Raji (cell line): ENCODE data around the gene SEMA3D.

Experiments
- POLR2A ChIP-seq: IDR thresholded peaks from 2 replicates; pipeline ENCODE4 v1.6.1; 2011; ENCODE audit warnings: low read depth, low read length, control low read depth; ENCODE audit not compliant: insufficient read depth

SEMA3D gene

DNA sequence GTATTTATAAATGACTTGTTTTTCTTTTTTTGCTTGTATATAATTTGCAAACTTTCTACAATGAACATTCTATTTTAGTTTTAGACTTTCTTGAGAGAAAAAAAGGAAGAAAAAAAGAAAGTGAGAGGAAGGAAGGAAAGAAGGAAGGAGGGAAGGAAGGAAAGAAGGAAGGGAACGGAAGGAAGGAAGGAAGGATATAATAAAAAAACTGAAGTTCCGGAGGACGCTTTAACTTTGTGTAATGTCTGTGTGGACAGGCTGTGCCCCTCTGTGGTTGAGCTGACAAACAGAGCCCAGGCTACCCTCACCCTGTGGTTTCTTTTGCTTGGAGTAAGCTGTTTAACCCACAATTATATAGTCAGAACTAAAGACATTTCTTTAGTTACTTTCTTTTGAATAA lies 108.7 kb downstream of the SEMA3D start:
- no peak for TF ChIP-seq POLR2A

DNA sequence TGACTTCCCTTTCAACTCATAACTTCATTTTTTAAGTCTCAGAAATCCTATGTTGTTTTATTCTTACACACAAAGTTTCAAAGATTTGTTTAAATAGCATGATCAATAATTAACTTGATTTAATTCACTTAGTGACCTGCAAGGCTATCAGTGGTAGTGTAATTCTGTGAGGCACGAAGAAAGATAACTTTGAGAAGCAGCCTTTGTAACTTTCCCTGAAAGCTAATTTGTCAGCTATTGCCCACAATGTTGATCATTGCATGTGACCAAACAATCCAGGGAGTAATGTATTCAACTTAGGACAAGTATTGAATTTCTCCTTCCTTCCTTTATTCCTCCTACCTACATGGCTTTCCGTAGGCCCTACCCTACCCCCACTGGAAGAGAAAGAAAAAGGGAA lies 111.0 kb downstream of the SEMA3D start:
- TF ChIP-seq POLR2A = no peak

DNA sequence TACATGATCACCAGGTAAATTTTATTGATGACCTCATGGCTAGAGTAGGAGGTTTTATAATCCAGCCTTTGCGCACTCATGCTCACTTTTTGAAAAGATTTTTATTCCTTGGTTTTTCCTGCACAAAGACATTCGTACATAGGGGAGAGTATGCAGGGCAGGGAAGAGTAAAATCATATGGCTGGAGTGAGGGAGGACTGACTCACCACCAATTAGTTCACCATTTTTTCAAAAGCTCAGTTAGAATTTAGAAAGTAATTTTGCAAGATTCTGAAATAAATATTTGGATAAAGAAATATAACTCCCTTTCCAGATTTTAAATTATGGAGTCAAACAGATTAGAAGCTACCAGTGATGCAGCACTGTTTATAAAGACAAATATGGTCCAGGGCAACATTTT lies 111.9 kb downstream of the SEMA3D start:
- TF ChIP-seq POLR2A = no peak

DNA sequence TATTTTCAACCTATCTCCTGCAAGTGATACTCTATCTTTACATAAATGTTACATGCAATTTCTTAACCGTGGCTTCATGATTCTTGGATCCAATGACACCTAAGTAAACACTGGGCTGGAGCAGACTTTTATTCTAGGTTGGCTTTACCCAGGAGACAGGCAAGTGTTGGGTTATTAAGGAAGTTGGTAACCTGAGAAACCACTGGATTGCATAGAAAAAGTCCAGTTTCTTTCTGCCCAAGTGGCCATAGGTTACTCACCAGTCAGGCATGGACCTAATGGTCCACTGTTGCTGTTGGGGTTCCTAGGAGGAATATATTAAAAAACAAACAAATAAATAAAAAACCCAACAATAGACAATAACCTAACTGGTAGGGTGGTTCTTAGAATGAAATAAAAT lies 112.8 kb downstream of the SEMA3D start:
- TF ChIP-seq POLR2A = no peak

DNA sequence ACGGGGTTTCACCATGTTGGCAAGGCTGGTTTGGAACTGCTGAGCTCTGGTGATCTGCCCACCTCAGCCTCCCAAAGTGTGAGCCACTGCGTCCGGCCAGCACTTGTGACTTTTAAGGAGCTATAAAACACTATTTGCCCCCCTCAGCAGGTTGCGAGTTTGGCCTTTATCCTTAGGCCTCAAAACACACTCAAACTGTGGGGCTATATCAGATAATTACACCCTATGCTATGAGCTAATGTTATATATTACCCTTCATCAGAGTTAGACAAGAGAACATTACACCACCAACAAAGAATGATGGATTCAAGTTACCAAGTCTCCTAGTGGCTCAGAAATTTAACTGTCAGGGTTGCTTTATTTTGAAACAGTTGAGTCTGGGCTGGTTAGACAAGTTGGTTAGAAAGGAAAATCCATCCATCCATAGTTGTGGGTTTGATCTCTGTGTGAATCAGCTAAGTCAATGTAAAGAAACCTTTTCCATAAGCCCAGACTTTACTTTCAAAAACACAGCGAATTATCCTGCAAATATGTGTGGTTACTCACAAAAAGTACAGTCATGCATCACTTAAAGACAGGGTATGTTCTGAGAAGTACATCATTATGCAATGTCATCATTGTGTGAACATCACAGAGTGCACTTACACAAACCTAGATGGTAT lies 115.8 kb downstream of the SEMA3D start:
- no peak for TF ChIP-seq POLR2A

DNA sequence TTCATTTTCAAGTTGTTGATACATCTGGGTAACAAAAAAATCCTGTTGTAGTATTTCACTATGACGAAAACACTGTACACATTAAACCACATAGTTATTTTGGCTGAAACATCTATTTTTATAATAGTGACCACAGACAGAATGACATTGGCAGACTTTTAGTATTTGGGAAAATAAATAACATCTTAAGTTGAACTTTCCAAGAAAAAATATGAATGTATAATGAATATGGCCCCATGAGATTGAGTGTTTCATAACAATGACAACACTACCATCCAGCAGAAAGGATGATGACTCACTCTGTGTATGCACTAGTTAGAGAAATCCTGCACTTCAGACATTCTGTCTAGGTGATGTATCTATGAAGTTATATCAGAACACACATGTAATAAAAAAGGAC lies 118.1 kb downstream of the SEMA3D start:
- no peak for TF ChIP-seq POLR2A

DNA sequence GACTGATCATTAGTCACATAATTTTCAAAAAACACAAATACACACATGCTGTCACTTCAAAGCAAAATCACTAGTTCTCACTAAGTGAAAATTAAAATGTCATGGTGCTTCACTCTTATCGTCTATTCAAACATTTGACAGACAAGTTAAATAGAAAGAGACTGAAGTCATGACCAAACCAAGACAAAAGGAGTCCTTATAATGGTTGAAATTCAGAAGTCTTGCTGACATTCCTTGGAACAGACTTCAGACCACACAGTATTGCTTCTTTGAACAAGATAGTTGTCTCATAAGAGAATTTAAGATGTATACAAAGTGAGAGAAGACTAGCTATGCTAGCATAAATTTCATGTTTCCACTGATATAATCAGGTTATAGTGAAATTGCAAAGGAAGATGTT lies 119.5 kb downstream of the SEMA3D start:
- TF ChIP-seq POLR2A = no peak

DNA sequence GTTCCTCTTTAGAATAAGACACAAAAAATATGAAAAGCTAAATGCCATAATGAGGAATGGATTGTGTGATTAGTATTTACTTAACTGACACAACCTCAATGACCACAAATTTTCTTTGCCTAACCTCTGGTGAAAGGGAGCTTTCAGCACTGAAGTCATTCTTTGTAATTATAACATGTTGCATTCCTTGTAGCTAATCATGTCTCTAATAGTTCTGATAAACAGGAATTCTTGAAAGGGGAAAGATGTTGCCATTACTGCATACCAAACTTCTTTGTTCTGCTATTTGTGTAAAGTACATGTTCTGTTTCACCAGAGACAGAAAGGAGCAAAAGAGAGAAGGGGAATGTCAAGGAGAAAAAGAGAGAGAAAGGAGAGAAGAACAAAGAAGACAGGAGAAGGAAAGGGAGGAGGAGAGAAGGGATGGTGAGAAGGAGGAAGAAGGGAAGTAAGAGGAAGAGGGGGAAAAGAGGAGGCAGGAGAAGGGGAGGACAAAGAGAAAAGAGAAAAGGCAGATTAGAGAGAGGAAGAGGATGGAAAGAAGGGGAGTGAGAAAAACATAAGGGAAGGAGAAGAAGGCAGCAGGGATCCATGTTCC lies 120.9 kb downstream of the SEMA3D start:
- TF ChIP-seq POLR2A = no peak

DNA sequence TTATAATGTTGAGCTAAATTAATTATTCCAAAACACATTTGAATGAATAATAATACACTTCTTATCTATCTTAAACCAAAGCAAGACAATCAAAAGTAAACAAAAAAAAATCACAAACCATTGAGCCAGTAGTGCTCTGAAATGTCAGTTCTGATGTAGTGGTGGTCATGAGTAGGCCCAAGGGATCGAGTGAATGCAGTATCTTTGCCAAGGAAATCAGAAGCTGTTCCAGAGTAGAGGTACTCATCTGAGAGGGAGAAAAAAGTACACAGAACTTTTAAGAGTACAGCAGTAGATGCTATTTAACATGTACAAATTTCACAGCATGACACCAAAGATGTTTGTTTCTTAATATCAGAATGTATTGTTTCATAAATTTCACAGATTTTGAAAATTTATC lies 121.5 kb downstream of the SEMA3D start:
- no peak for TF ChIP-seq POLR2A

DNA sequence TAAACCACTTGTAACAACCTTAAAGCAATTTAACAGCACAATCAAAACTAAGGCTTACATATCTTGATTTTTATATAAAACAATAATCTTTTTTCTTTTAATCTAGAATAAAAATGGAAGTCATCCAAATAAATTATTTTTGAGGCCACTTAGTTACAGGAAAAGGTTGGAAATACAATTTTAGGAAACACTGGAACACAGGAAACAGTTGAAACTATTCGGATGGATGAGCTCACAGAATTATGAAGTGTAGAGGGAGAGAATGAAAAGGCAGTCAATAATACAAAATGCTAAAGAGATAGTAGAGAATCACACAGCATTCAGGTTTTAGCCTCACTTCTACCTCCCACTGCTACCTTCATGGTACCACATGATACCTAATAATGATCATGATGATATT lies 124.2 kb downstream of the SEMA3D start:
- TF ChIP-seq POLR2A = no peak

DNA sequence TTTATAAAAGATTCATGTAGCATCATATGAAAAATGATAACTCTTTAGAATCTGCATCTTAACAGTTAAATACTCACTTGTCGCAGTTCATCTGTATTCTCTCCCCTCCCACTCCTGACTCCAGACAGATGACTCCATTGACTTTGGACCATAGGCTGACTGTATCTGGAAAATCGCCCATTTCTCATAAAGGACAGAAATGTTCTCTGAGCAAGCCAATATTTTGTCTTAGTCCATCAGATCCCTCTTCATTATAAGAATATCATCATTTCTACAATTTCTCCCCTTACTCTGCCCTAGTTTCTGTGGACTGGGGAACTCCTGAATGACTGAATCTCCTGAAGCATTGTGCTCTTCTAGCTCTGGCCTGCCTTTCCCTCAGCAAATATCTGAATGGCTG lies 125.4 kb downstream of the SEMA3D start:
- no peak for TF ChIP-seq POLR2A

DNA sequence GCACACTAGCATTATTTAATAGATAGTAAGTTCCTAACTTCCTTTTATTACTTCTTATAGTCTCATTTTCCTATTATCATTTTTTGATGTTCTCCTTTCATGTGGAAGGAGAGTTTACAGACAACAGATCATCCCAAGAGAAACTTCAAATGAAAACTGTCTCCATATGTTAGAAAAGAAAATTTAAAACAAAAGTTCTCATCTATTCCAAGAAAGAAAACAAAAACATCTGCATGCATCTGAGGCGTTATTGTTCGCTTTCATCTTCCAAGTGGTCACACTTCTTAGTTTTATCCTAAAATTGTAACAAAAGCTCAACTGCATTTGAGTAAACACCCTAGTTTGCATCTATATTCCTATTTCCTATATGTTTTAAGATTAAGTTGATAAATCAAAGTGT lies 126.2 kb downstream of the SEMA3D start:
- no peak for TF ChIP-seq POLR2A

DNA sequence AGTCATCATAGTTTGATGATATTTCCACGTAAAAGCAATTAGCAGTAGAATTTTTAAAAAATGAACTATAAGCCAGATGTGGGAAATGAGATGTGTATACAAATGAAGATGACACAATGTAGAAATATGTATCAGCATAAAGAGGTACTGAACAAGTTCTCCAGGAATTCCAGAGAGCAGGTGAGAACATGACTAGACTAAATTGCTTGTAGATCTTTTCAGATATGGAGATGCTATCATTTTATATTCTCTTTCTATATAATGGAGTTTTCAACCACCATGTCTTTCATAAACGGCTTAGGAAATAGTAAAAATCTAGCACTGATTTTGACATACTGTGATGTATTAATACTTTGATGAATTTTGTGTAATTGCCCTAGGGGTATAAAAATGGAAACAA lies 130.9 kb downstream of the SEMA3D start:
- TF ChIP-seq POLR2A = no peak

DNA sequence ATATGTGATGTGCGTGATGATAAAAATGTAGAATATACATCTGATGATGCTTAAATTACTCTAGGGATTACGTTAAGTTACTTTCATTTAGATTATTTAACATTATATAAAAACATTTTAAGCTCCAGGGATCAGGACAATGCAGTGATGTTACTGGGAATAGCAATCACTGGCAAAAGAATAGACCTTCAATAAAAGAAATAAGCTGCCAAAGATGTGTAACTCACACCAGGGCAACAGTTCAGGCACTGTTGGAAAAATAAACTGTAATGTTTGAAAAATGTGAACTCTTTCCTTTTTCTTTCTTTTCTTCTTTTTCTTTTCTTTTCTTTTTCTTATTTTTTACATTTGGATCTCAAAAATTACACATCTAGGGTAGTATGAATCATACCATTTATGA lies 131.7 kb downstream of the SEMA3D start:
- TF ChIP-seq POLR2A = no peak

DNA sequence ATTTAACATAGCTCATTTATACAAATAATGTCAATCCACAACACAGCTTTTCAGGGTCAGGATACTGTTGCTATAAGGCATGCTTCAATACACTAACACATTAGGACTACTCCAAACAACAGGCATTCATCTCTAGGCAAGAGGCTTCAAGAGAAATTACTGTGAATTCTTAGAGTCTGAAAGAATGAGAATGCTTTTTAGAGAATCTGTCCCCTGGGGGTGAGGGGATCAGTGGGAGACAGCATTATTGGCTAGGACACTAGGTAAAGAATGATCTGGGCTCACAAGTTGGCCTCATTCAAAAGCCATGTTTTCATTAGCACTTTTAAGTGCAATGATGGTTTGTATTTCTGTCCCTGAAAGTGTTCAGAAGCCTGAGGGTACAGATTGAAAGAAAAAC lies 132.6 kb downstream of the SEMA3D start:
- no peak for TF ChIP-seq POLR2A

DNA sequence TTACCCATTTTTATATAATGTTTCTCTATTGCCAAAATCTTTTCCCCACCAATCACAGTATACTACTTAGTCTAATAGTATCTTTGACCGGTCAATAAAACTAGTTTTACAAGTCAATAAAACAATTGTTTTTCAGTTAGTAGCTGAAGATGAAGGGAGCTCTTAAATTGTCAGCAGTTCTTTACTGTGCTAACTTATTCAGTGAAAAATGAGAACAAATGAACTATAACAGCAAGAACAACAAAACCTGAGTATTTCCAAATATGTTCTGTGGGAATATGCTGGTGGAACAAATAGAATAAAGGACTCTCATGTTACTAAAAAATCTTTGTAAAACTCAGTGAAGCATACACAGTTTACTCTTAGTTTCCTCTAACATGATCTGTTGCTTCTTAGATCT lies 134.0 kb downstream of the SEMA3D start:
- TF ChIP-seq POLR2A = no peak
